ENCODE data around the gene ADAMTS19.

- no peak for TF ChIP-seq CTCF (CRISPR knock-in tag; IDR thresholded peaks at IDR 0.05)
- TF ChIP-seq GABPA (IDR thresholded peaks at IDR 0.05; ENCODE audit: low read depth, low read length): no peak
- TF ChIP-seq GABPA (CRISPR knock-in tag; IDR thresholded peaks at IDR 0.05; ENCODE audit: low read depth): no peak
- no peak for TF ChIP-seq ZKSCAN1 (IDR thresholded peaks at IDR 0.05; ENCODE audit: low read length)
These were observed 685 bp upstream of the ADAMTS19 start for GRCh38 chr5:129459450-129459776.

Measured in HepG2 (cell line).